22Rv1 (cell line): ENCODE measurements around the gene TBXT.

Source experiments
- CTCF ChIP-seq: fragments of 450-650 bp; IDR thresholded peaks from 2 replicates; pipeline ENCODE4 v1.5.1; 2017; ENCODE audit warnings: mild to moderate bottlenecking
- ZFX ChIP-seq: fragments of 450-650 bp; IDR thresholded peaks from 2 replicates; pipeline ENCODE4 v1.6.1; 2017; ENCODE audit warnings: antibody characterized with exemption, borderline replicate concordance

- no peak for TF ChIP-seq CTCF
- no peak for TF ChIP-seq ZFX
Observed at GRCh38 chr6:166152660-166153059, 15.0 kb downstream of the TBXT start.
